ENCODE data around the gene HIGD1A.

HIGD1A gene

GRCh38 chr3:42742688-42743087, 61.6 kb downstream of the HIGD1A start:
- H3K4me3 Mint-ChIP-seq: no peak overlapping the region
- H3K27me3 Mint-ChIP-seq (ENCODE audit: low read depth): peaks cover 3% of the 10 kb centered on the region
- H3K9me3 Mint-ChIP-seq: peaks cover 5% of the 10 kb centered on the region
- H3K4me1 Mint-ChIP-seq: peaks cover 22% of the 10 kb centered on the region
- H3K36me3 Mint-ChIP-seq (ENCODE audit: low read depth): no peaks in the 10 kb centered on the region
- H3K27ac Mint-ChIP-seq: no peak overlapping the region
- TF ChIP-seq, protein P1, sequence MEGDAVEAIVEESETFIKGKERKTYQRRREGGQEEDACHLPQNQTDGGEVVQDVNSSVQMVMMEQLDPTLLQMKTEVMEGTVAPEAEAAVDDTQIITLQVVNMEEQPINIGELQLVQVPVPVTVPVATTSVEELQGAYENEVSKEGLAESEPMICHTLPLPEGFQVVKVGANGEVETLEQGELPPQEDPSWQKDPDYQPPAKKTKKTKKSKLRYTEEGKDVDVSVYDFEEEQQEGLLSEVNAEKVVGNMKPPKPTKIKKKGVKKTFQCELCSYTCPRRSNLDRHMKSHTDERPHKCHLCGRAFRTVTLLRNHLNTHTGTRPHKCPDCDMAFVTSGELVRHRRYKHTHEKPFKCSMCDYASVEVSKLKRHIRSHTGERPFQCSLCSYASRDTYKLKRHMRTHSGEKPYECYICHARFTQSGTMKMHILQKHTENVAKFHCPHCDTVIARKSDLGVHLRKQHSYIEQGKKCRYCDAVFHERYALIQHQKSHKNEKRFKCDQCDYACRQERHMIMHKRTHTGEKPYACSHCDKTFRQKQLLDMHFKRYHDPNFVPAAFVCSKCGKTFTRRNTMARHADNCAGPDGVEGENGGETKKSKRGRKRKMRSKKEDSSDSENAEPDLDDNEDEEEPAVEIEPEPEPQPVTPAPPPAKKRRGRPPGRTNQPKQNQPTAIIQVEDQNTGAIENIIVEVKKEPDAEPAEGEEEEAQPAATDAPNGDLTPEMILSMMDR (IDR thresholded peaks at IDR 0.05; ENCODE audit: unreplicated experiment in 3 of 3): no peak

GRCh38 chr3:42742259-42742658, 62.0 kb downstream of the HIGD1A start:
- Mint-ChIP-seq H3K36me3 (ENCODE audit: low read depth) (no peaks in the 10 kb centered on the region), H3K4me1 (peaks cover 22% of the 10 kb centered on the region)

DNA sequence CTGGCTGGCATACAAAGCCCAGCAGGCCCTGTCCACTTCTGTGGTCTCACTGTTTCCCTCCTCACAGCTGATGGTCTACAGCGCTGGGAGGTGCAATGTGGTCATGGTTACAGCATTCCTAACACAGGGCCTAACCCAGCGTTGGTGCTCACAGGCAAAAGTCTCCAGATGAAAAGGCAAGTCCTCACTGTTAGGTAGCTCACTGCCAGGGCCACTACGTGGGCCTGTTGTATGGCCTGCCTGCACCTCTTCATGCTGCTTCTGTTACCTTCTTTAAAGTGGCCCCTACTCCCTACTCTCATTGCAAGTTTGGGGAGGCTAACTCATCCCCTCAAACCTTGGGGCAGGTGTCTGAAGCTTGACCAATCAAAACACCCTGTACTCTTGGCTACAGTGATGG, 62.5 kb downstream of the HIGD1A start:
- H3K27ac Mint-ChIP-seq: no peak overlapping the region
- H3K4me3 Mint-ChIP-seq: no peak overlapping the region
- H3K9me3 Mint-ChIP-seq: peaks cover 5% of the 10 kb centered on the region
- H3K36me3 Mint-ChIP-seq (ENCODE audit: low read depth): no peaks in the 10 kb centered on the region
- H3K4me1 Mint-ChIP-seq: peaks cover 20% of the 10 kb centered on the region
- TF ChIP-seq, protein P1 (IDR thresholded peaks at IDR 0.05; ENCODE audit: unreplicated experiment in 3 of 3): no peak
- H3K27me3 Mint-ChIP-seq (ENCODE audit: low read depth): peaks cover 3% of the 10 kb centered on the region

More at GRCh38 chr3:42742259-42742658, 62.0 kb downstream of the HIGD1A start:
- peaks cover 3% of the 10 kb centered on the region for H3K27me3 Mint-ChIP-seq (ENCODE audit: low read depth)
- TF ChIP-seq, protein P1 (IDR thresholded peaks at IDR 0.05; ENCODE audit: unreplicated experiment in 3 of 3): no peak
- no peak overlapping the region for H3K4me3 Mint-ChIP-seq
- H3K27ac Mint-ChIP-seq: no peak overlapping the region
- H3K9me3 Mint-ChIP-seq: peaks cover 5% of the 10 kb centered on the region

DNA sequence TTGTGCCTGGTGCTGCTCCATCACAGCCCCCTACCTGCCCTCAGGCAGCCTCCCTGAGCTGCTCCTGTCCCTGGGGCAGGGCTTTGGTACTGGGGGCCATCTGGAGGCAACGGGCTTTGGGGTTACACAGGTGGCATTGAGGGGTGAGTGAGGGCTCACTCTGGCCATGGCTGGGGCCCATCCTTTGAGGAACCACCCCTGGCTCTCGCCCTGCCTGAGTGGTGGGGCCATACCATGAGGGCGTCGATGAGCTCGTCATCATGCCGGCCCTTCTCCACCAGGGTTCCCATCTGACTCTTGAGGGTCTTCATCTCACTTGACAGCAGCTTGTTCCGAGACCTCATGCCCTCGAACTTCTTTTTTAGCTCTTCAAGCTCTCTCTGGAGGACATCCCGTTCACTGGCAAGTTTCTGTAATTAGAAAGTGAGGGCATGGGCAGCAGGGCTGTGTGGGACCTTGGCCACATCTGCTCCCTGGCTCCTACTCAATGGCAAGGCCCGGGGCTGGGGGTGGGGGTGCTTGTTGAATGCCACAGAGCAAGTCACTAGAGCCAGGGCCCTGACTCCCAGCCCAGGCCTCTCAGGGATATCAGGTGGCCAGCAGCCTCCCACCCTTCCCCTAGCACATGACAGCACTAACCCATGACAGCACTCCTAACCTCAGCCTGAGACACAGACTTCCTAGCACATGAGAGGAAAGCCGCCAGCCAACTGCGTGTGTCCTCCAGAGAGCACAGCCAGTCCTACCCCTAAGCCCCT, 64.7 kb downstream of the HIGD1A start:
- no peak overlapping the region for H3K27ac Mint-ChIP-seq
- H3K4me3 Mint-ChIP-seq: no peak overlapping the region
- peaks cover 5% of the 10 kb centered on the region for H3K9me3 Mint-ChIP-seq
- H3K36me3 Mint-ChIP-seq (ENCODE audit: low read depth): no peaks in the 10 kb centered on the region
- TF ChIP-seq, protein P1 (IDR thresholded peaks at IDR 0.05; ENCODE audit: unreplicated experiment in 3 of 3): no peak
- H3K4me1 Mint-ChIP-seq: peaks cover 4% of the 10 kb centered on the region
- peaks cover 7% of the 10 kb centered on the region for H3K27me3 Mint-ChIP-seq (ENCODE audit: low read depth)

- Mint-ChIP-seq H3K4me3 (no peak overlapping the region), H3K4me1 (peaks cover 4% of the 10 kb centered on the region), H3K27ac (no peak overlapping the region), H3K9me3 (peaks cover 5% of the 10 kb centered on the region), H3K36me3 (ENCODE audit: low read depth) (no peaks in the 10 kb centered on the region), H3K27me3 (ENCODE audit: low read depth) (peaks cover 16% of the 10 kb centered on the region)
- TF ChIP-seq, protein P1 (IDR thresholded peaks at IDR 0.05; ENCODE audit: unreplicated experiment in 3 of 3): no peak
Observed at GRCh38 chr3:42736531-42736930, 67.8 kb downstream of the HIGD1A start.

- no peaks in the 10 kb centered on the region for H3K36me3 Mint-ChIP-seq (ENCODE audit: low read depth)
- H3K27me3 Mint-ChIP-seq (ENCODE audit: low read depth): peaks cover 16% of the 10 kb centered on the region
- H3K4me3 Mint-ChIP-seq: no peak overlapping the region
Observed at GRCh38 chr3:42736081-42736480, 68.2 kb downstream of the HIGD1A start.

More at GRCh38 chr3:42736081-42736480, 68.2 kb downstream of the HIGD1A start:
- Mint-ChIP-seq H3K27ac (no peak overlapping the region), H3K4me1 (peaks cover 4% of the 10 kb centered on the region), H3K9me3 (peaks cover 5% of the 10 kb centered on the region)
- TF ChIP-seq, protein P1 (IDR thresholded peaks at IDR 0.05; ENCODE audit: unreplicated experiment in 3 of 3): no peak
